ENCODE results near the gene APOF. TPM values are rescaled to one million over a fixed set of nuclear protein-coding genes. Genes with fewer than 3 reads are reported as not detected.

The APOF gene
- total and polyA plus RNA-seq, 2 of the 13 experiments (the other 11 are each of a cell fraction or from before 2014, with no cell fraction given) = 3.3 to 23.9 TPM

DNA sequence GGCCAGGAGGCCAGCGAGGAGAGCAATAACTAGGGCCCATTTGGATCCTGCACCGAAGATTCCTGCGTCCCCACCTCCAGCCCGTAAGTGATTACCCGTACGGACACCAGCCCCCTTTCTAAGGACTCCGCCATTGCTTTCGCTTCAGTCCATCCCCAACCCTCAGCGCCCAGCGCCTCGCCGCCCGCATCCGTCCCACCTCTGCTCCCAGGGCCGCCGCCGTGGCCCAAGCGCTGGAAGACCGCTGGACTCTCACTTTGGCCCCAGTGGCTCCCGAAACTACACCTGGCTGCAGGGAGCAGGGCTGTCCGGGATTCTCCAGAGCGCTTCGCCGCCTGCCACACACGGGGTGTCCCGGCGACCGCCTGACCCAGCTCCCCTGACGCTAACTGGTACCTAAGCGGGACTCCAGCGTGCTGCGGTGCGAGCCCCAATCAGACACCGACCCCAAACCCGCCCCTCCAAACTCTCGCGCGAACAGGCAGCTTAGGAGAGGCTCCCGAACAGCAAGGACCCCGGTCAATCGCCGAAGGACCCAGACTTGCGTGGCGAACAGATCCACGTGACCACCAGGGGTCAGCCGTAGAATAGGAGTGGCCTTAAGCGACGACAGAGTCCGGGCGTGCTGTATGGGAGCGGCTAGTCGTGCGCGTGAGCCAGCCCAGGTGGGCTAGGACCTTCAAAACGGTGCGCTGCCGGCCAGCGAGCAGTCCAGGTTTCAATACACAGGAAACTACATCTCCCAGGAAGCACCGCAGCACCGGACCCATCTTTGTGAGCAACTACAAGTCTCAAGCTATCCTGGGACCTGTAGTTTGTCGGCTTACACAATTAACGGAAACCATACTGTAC is 46.8 kb downstream of the APOF start, which contains the start of gene CNPY2 (continued):
- TF ChIP-seq, protein P1, sequence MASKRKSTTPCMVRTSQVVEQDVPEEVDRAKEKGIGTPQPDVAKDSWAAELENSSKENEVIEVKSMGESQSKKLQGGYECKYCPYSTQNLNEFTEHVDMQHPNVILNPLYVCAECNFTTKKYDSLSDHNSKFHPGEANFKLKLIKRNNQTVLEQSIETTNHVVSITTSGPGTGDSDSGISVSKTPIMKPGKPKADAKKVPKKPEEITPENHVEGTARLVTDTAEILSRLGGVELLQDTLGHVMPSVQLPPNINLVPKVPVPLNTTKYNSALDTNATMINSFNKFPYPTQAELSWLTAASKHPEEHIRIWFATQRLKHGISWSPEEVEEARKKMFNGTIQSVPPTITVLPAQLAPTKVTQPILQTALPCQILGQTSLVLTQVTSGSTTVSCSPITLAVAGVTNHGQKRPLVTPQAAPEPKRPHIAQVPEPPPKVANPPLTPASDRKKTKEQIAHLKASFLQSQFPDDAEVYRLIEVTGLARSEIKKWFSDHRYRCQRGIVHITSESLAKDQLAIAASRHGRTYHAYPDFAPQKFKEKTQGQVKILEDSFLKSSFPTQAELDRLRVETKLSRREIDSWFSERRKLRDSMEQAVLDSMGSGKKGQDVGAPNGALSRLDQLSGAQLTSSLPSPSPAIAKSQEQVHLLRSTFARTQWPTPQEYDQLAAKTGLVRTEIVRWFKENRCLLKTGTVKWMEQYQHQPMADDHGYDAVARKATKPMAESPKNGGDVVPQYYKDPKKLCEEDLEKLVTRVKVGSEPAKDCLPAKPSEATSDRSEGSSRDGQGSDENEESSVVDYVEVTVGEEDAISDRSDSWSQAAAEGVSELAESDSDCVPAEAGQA (IDR thresholded peaks at IDR 0.05; ENCODE audit: low read depth) = no peak
- TF ChIP-seq, protein P1 (CRISPR knock-in tag; IDR thresholded peaks at IDR 0.05; ENCODE audit: borderline replicate concordance) = no peak
- TF ChIP-seq ZNF839 (CRISPR knock-in tag; IDR thresholded peaks at IDR 0.05; ENCODE audit: borderline replicate concordance) = peak; percentile 30; the same call in 1 of the 2 replicates
- 0 out of 2 replicates have a peak, but pooled peaks have one; percentile 66 for TF ChIP-seq ZNF558 (CRISPR knock-in tag; IDR thresholded peaks at IDR 0.05; ENCODE audit: borderline replicate concordance)
- TF ChIP-seq PAF1 (CRISPR knock-in tag; IDR thresholded peaks at IDR 0.05) = no peak
- peak; percentile 50; the same call in 1 of the 2 replicates for TF ChIP-seq ZNF431 (CRISPR knock-in tag; IDR thresholded peaks at IDR 0.05; ENCODE audit: borderline replicate concordance, low read depth)
- no peak for TF ChIP-seq U2AF1 (optimal IDR thresholded peaks at IDR 0.05; ENCODE audit: low read depth, low read length)
- no peak for TF ChIP-seq CENPT (CRISPR knock-in tag; IDR thresholded peaks at IDR 0.05; ENCODE audit: low read depth)
- 0 out of 2 replicates have a peak, but pooled peaks have one; percentile 58 for TF ChIP-seq HNRNPL (IDR thresholded peaks at IDR 0.05; ENCODE audit: low read depth, low read length)
- TF ChIP-seq CBX1 (IDR thresholded peaks at IDR 0.05; ENCODE audit: low read depth) = no peak
- TF ChIP-seq ZNF619 (CRISPR knock-in tag; IDR thresholded peaks at IDR 0.05) = no peak
- TF ChIP-seq, protein P2, sequence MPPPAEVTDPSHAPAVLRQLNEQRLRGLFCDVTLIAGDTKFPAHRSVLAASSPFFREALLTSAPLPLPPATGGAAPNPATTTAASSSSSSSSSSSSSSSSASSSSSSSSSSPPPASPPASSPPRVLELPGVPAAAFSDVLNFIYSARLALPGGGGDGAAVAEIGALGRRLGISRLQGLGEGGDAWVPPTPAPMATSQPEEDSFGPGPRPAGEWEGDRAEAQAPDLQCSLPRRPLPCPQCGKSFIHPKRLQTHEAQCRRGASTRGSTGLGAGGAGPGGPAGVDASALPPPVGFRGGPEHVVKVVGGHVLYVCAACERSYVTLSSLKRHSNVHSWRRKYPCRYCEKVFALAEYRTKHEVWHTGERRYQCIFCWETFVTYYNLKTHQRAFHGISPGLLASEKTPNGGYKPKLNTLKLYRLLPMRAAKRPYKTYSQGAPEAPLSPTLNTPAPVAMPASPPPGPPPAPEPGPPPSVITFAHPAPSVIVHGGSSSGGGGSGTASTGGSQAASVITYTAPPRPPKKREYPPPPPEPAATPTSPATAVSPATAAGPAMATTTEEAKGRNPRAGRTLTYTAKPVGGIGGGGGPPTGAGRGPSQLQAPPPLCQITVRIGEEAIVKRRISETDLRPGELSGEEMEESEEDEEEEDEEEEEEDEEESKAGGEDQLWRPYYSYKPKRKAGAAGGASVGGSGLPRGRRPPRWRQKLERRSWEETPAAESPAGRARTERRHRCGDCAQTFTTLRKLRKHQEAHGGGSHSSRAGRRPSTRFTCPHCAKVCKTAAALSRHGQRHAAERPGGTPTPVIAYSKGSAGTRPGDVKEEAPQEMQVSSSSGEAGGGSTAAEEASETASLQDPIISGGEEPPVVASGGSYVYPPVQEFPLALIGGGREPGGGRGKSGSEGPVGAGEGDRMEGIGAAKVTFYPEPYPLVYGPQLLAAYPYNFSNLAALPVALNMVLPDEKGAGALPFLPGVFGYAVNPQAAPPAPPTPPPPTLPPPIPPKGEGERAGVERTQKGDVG (CRISPR knock-in tag; IDR thresholded peaks at IDR 0.05; ENCODE audit: borderline replicate concordance) = no peak
- TF ChIP-seq ZIK1 (CRISPR knock-in tag; IDR thresholded peaks at IDR 0.05; ENCODE audit: borderline replicate concordance, low read depth) = peak; percentile 22; the same call in 1 of the 2 replicates
- TF ChIP-seq ZNF292 (CRISPR knock-in tag; IDR thresholded peaks at IDR 0.05; ENCODE audit: borderline replicate concordance, low read depth) = no peak; the same call in none of the 2 replicates
- peak; percentile 38; the same call in 1 of the 2 replicates for TF ChIP-seq ZZZ3 (CRISPR knock-in tag; IDR thresholded peaks at IDR 0.05; ENCODE audit: borderline replicate concordance)
- 0 out of 2 replicates have a peak, but pooled peaks have one; percentile 23 for TF ChIP-seq MZF1 (CRISPR knock-in tag; IDR thresholded peaks at IDR 0.05; ENCODE audit: borderline replicate concordance)
- TF ChIP-seq CHCHD3 (CRISPR knock-in tag; IDR thresholded peaks at IDR 0.05) = 0 out of 2 replicates have a peak, but pooled peaks have one; percentile 60
